Body of pancreas (tissue), 4 donors: ENCODE measurements around the gene CCDC185.

Experiments used
- CTCF ChIP-seq, 7 experiments: fragments of 450-650 bp in 4 of 7; fragments of 200-600 bp in 3 of 7; sonication (generic) in 3 of 7; IDR thresholded peaks; one replicate each; pipeline ENCODE4 v1.5.1; 2016 to 2019; ENCODE audit warnings: antibody characterized with exemption in 7 of 7
- POLR2A ChIP-seq, 3 donors: fragments of 450-650 bp; IDR thresholded peaks; one replicate each; pipeline ENCODE4 v1.6.1; 2016; ENCODE audit warnings: antibody characterized with exemption in 3 of 3, mild to moderate bottlenecking in 2 of 3

GRCh38 chr1:223423641-223424233 is 30.5 kb downstream of the CCDC185 start:
- TF ChIP-seq POLR2A (IDR thresholded peaks at IDR 0.05) = no peak
- no peak for TF ChIP-seq CTCF (IDR thresholded peaks at IDR 0.05)
